AG10803 (cell line): ENCODE measurements around the gene PACS2.

ENCODE experiments used
- DNase-seq: peaks from one replicate; pipeline ENCODE4 v3.0.0; 2010; ENCODE audit warnings: low read depth
- H3K4me3 ChIP-seq: 2 replicates; pipeline ENCODE4 v1.5.1; 2011; ENCODE audit warnings: mild to moderate bottlenecking, low read length, control low read depth
- CTCF ChIP-seq: conservative IDR thresholded peaks from 2 replicates; pipeline ENCODE4 v1.5.1; 2011; ENCODE audit warnings: mild to moderate bottlenecking, low read length, control low read depth, inconsistent platforms

The PACS2 gene

DNA sequence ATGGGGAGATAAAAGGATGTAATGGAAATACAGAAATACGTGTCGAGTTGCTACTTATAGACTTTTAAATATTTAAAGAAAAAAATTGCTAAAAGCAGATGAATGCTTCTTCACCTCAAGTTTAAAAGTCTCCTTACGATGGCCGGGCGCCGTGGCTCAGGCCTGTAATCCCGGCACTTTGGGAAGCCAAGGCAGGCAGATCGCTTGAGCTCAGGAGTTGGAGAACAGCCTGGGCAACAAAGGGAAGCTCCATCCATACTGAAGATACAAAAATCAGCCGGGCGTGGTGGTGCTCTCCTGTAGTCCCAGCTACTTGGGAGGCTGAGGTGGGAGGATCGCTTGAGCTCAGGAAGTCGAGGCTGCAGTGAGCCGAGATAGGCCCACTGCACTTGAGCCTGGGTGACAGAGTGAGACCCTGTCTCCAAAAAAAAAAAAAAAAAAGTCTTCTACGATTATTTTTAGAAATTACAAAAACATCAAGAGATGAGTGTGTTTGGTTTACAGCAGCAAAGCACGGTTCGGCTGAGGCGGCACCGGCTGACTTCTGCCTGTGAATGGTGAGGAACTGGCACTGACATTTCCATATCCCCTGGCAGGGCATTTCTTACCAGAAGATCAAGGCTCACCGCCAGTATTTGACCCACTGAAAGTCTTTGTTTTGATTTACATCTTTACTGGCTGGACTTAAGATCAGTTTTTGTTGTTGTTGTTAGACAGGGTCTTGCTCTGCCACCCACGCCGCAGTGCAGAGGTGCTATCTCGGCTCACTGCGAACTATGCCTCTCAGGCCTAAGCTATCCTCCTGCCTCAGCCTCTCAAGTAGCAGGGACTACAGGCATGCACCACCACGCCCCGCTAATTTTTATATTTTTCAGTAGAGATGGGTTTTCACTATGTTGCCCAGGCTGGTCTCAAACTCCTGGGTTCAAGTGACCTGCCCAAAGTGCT is 101.2 kb downstream of the PACS2 start:
- H3K4me3 ChIP-seq, result peak overlapping the region; percentile 45
- TF ChIP-seq CTCF, result no peak
- DNase-seq, result no peak

DNA sequence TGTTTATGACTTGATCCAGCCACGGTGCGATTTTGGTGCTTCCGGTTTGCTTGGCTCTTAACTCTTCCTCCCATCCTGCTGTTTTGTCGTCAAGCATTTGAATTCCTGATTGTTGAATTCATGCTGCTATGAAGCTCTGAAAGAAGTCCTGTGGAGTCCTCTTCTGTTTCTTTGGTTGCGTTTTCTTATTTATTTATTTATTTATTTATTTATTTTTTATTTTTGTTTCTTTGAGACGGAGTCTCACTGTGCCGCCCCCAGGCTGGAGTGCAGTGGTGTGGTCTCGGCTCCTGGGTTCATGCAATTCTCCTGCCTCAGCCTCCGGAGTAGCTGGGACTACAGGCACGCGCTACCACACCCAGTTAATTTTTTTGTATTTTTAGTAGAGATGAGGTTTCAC is 102.1 kb downstream of the PACS2 start:
- H3K4me3 ChIP-seq, result no peak overlapping the region
- TF ChIP-seq CTCF, result no peak
- DNase-seq, result no peak

DNA sequence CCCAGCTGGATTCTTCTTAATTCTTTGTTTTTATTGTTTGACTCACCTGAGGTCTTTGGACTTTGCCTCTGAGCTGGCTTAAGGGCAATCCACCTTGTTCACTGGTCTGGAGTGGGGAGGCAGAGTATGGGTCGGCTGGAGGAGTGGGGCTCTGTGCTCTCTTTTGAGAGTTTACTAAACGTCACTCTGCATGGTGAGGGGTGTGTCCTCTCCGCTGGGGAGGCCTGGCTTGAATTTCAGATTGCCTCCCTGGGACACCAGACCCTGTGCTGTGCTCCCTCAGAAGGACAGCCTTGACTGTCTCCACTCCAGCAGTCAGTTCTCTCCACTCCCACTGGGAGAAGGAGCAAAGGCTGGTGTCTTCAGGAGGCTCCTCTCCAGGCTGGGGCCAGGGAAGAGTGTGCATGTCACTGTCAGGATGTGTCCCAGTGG is 103.2 kb downstream of the PACS2 start:
- no peak for TF ChIP-seq CTCF
- no peak overlapping the region for H3K4me3 ChIP-seq
- DNase-seq, result no peak

- no peak for TF ChIP-seq CTCF
- H3K4me3 ChIP-seq, result peak overlapping the region; percentile 79
- DNase-seq, result no peak
Observed at GRCh38 chr14:105418269-105419194, 104.0 kb downstream of the PACS2 start.

DNA sequence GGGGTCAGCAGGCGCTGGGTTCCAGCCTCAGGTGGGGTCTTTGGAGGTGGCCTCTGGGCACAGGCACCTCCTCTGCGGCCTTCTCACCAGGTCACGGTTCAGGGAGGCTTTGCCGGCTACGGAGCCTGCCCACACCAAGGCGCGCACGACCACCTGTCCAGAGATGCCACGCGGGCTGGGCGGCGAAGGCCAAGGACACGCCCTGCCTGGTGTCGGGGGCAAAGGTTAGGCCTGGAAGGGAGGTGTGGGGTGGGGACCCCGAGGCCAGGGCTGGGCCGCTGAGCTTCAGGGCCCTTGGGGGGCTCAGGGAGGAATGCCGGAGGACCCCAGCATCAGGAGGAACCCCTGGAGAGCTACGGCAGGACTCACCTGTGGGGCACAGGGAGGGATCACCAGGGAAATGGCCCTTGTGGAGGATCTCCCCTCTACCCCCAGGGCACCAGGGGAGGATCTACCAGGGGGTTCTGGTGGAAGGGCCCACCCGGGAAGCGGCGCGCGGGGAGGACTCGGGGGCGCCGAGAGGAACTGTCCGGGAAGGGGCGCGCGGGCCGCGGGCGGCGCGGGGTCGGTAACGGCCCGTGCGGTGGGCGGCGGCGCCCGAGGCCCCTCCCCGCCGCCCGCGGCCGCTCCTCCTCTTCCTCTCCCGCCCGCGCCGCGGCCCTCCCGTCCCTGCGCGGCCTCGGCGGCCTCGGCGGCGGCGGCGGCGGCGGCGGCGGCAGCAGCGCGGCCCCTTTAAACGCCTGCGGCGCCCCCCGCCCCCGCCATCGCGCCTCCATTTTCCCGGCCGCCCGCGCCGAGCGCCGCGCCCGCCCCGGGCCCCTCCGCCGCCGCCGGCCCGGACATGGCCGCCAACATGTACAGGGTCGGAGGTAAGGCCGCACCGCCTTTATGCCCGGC is 104.9 kb downstream of the PACS2 start, which contains the start of gene MTA1:
MTA1 (plus strand) TSS at position 633 of the 897 bp plus-strand sequence; CDS start at position 842, 209 bp downstream.
- TF ChIP-seq CTCF, result no peak
- peak; percentile 30 for DNase-seq

More for the DNA sequence above, 104.9 kb downstream of the PACS2 start, which contains the start of gene MTA1:
- peak within 1 kb of the TSS; percentile 80 for H3K4me3 ChIP-seq
